ENCODE data around the gene ARHGEF26.

ARHGEF26 gene

GRCh38 chr3:154218728-154219127, 97.5 kb downstream of the ARHGEF26 start:
- H3K36me3 ChIP-seq (replicated peaks) = no peaks in the 10 kb centered on the region
- H3K4me3 ChIP-seq (ENCODE audit: low read depth, low read length) = no peak overlapping the region
- no peak for DNase-seq
- in situ Hi-C loops (cut with HindIII; ENCODE audit: low pct_ligation_motif_present, low sequenced_read_pairs) = no loop called here
- no peak for TF ChIP-seq CTCF (IDR thresholded peaks at IDR 0.05; ENCODE audit: low read depth, low read length, missing control alignments)
- H3K27ac ChIP-seq = no peak overlapping the region
- no peaks in the 10 kb centered on the region for H3K27me3 ChIP-seq (replicated peaks)

GRCh38 chr3:154220462-154220861, 99.3 kb downstream of the ARHGEF26 start:
- no peak for TF ChIP-seq CTCF (IDR thresholded peaks at IDR 0.05; ENCODE audit: low read depth, low read length, missing control alignments)
- Histone ChIP-seq H3K27me3 (replicated peaks) (no peaks in the 10 kb centered on the region), H3K36me3 (replicated peaks) (no peaks in the 10 kb centered on the region), H3K4me3 (ENCODE audit: low read depth, low read length) (no peak overlapping the region), H3K27ac (no peak overlapping the region)
- no peak for DNase-seq
- in situ Hi-C loops (cut with HindIII; ENCODE audit: low pct_ligation_motif_present, low sequenced_read_pairs) = no loop called here

- Histone ChIP-seq H3K36me3 (replicated peaks) (no peaks in the 10 kb centered on the region), H3K4me3 (ENCODE audit: low read depth, low read length) (no peak overlapping the region), H3K27ac (no peak overlapping the region), H3K27me3 (replicated peaks) (no peaks in the 10 kb centered on the region)
- TF ChIP-seq CTCF (IDR thresholded peaks at IDR 0.05; ENCODE audit: low read depth, low read length, missing control alignments) = no peak
- in situ Hi-C loops (cut with HindIII; ENCODE audit: low pct_ligation_motif_present, low sequenced_read_pairs) = no loop called here
- no peak for DNase-seq
These were observed 102.3 kb downstream of the ARHGEF26 start for GRCh38 chr3:154223519-154223918.

GRCh38 chr3:154224366-154224765, 103.2 kb downstream of the ARHGEF26 start:
- no peak for DNase-seq
- no peak for TF ChIP-seq CTCF (IDR thresholded peaks at IDR 0.05; ENCODE audit: low read depth, low read length, missing control alignments)
- no peaks in the 10 kb centered on the region for H3K27me3 ChIP-seq (replicated peaks)
- no peak overlapping the region for H3K4me3 ChIP-seq (ENCODE audit: low read depth, low read length)
- no peak overlapping the region for H3K27ac ChIP-seq
- in situ Hi-C loops (cut with HindIII; ENCODE audit: low pct_ligation_motif_present, low sequenced_read_pairs) = no loop called here
- H3K36me3 ChIP-seq (replicated peaks) = no peaks in the 10 kb centered on the region

GRCh38 chr3:154224866-154225265, 103.7 kb downstream of the ARHGEF26 start:
- no peak for TF ChIP-seq CTCF (IDR thresholded peaks at IDR 0.05; ENCODE audit: low read depth, low read length, missing control alignments)
- no peak for DNase-seq
- Histone ChIP-seq H3K27me3 (replicated peaks) (no peaks in the 10 kb centered on the region), H3K27ac (no peak overlapping the region), H3K4me3 (ENCODE audit: low read depth, low read length) (no peak overlapping the region), H3K36me3 (replicated peaks) (no peaks in the 10 kb centered on the region)
- in situ Hi-C loops (cut with HindIII; ENCODE audit: low pct_ligation_motif_present, low sequenced_read_pairs) = no loop called here

GRCh38 chr3:154225536-154225935, 104.3 kb downstream of the ARHGEF26 start:
- no peak for TF ChIP-seq CTCF (IDR thresholded peaks at IDR 0.05; ENCODE audit: low read depth, low read length, missing control alignments)
- no peak overlapping the region for H3K4me3 ChIP-seq (ENCODE audit: low read depth, low read length)
- H3K27ac ChIP-seq = no peak overlapping the region
- H3K27me3 ChIP-seq (replicated peaks) = no peaks in the 10 kb centered on the region
- in situ Hi-C loops (cut with HindIII; ENCODE audit: low pct_ligation_motif_present, low sequenced_read_pairs) = no loop called here
- no peak for DNase-seq
- no peaks in the 10 kb centered on the region for H3K36me3 ChIP-seq (replicated peaks)

Measured in brain microvascular endothelial cell (primary cell).